ENCODE results near the gene GSE1.

DNA sequence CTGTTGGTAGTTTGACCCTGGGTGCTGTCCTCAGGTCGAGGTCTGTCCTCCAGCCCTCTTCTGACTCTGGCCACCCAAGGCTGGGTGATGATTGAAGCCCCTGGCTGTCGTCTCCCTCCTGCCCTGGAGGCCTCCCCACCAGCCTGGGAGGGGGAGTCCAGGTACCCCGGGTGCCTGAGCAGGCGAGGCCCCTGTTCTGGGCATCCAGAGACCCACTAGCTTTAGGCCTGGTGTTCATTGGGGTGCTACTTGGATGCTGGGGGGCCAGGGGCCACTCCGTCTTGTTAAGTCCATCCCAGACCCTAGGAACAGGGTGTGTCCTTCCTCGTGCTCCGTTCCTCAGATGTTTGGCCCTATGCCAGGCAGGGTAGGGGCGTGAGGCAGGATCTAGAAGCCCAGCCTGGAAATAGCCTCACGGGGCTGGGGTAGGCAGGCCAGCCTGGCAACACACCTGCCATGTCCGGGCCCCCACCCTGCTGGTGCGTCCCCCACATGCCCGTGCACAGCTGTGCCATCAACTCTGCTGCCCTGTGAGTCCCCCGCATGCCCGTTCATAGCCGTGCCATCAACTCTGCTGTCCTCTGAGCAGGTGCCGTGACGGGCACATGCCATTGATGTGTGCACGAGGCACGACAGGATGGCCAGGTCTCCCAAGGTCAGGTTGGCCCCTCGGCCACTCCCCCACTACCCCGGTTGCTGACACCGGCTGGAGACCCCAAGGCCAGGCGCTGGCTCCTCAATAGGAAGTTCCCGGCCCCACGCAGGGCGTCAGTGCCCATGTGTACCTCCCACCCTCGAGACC is 38.7 kb downstream of the GSE1 start:
- no peak for TF ChIP-seq EP300 (IDR thresholded peaks at IDR 0.05)
- TF ChIP-seq, protein P1, sequence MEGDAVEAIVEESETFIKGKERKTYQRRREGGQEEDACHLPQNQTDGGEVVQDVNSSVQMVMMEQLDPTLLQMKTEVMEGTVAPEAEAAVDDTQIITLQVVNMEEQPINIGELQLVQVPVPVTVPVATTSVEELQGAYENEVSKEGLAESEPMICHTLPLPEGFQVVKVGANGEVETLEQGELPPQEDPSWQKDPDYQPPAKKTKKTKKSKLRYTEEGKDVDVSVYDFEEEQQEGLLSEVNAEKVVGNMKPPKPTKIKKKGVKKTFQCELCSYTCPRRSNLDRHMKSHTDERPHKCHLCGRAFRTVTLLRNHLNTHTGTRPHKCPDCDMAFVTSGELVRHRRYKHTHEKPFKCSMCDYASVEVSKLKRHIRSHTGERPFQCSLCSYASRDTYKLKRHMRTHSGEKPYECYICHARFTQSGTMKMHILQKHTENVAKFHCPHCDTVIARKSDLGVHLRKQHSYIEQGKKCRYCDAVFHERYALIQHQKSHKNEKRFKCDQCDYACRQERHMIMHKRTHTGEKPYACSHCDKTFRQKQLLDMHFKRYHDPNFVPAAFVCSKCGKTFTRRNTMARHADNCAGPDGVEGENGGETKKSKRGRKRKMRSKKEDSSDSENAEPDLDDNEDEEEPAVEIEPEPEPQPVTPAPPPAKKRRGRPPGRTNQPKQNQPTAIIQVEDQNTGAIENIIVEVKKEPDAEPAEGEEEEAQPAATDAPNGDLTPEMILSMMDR (IDR thresholded peaks at IDR 0.05), result no peak
